GM23338 (cell line): ENCODE results near the gene PAPPA2. TPM values are rescaled to one million over a fixed set of nuclear protein-coding genes. Genes with fewer than 3 reads are reported as not detected.

Source experiments
- ATAC-seq: fragments of 200-7000 bp; cut with Tn5 transposase; 3 replicates; pipeline ENCODE4 v1.9.1; 2020
- DNase-seq: peaks from one replicate; pipeline ENCODE4 v3.0.0-alpha.2; 2015; ENCODE audit warnings: low spot score
- H2AFZ ChIP-seq: fragments of 200-600 bp; sonication (generic); 2 replicates; pipeline ENCODE4 v1.8.0; 2016; ENCODE audit warnings: antibody characterized with exemption, mild to moderate bottlenecking, moderate library complexity
- H3F3A ChIP-seq: fragments of 200-600 bp; sonication (generic); replicated peaks from 2 replicates; pipeline ENCODE4 v1.8.0; 2017; ENCODE audit warnings: antibody characterized with exemption, mixed run types, low read depth
- H3K27ac ChIP-seq: fragments of 200-600 bp; sonication (generic); 2 replicates; pipeline ENCODE4 v1.6.1; 2016; ENCODE audit warnings: low read depth
- H3K27me3 ChIP-seq: fragments of 200-600 bp; sonication (generic); 2 replicates; pipeline ENCODE4 v1.8.0; 2016; ENCODE audit warnings: mild to moderate bottlenecking, mixed run types, moderate library complexity; ENCODE audit not compliant: insufficient read depth
- H3K36me3 ChIP-seq: fragments of 200-600 bp; sonication (generic); 2 replicates; pipeline ENCODE4 v1.8.0; 2016; ENCODE audit warnings: mild to moderate bottlenecking; ENCODE audit not compliant: insufficient read depth
- H3K4me1 ChIP-seq: fragments of 200-600 bp; sonication (generic); 2 replicates; pipeline ENCODE4 v1.8.0; 2016; ENCODE audit warnings: mild to moderate bottlenecking, moderate library complexity; ENCODE audit not compliant: insufficient read depth
- H3K4me2 ChIP-seq: fragments of 200-600 bp; sonication (generic); 2 replicates; pipeline ENCODE4 v1.7.1; 2017; ENCODE audit warnings: mixed run types
- H3K4me3 ChIP-seq: fragments of 200-600 bp; sonication (generic); 2 replicates; pipeline ENCODE4 v1.6.1; 2016; ENCODE audit warnings: mixed run types
- H3K79me2 ChIP-seq: fragments of 200-600 bp; sonication (generic); replicated peaks from 2 replicates; pipeline ENCODE4 v1.8.0; 2017; ENCODE audit warnings: mild to moderate bottlenecking; ENCODE audit not compliant: insufficient read depth
- H3K9me2 ChIP-seq: fragments of 200-600 bp; sonication (generic); 2 replicates; pipeline ENCODE4 v1.8.0; 2017; ENCODE audit not compliant: insufficient read depth
- H4K20me1 ChIP-seq: fragments of 200-600 bp; sonication (generic); replicated peaks from 2 replicates; pipeline ENCODE4 v1.8.0; 2017; ENCODE audit warnings: mild to moderate bottlenecking; ENCODE audit not compliant: insufficient read depth
- H3K27ac Mint-ChIP-seq: 2 replicates; pipeline ENCODE4 v1.8.0; 2020; ENCODE audit warnings: inconsistent platforms, mild to moderate bottlenecking, moderate library complexity, mixed read lengths
- H3K27me3 Mint-ChIP-seq: 3 replicates; pipeline ENCODE4 v1.8.0; 2022; ENCODE audit warnings: low read depth, mild to moderate bottlenecking, moderate library complexity, mixed read lengths, inconsistent platforms; ENCODE audit not compliant: insufficient read depth, poor library complexity
- H3K36me3 Mint-ChIP-seq: 3 replicates; pipeline ENCODE4 v1.8.0; 2021; ENCODE audit warnings: low read depth, mild to moderate bottlenecking, inconsistent platforms, moderate library complexity, mixed read lengths
- H3K4me1 Mint-ChIP-seq: 3 replicates; pipeline ENCODE4 v1.8.0; 2020; ENCODE audit warnings: mild to moderate bottlenecking, inconsistent platforms, mixed read lengths
- H3K4me3 Mint-ChIP-seq: 3 replicates; pipeline ENCODE4 v1.8.0; 2021; ENCODE audit warnings: moderate library complexity, mild to moderate bottlenecking, inconsistent platforms, mixed read lengths
- H3K9me3 Mint-ChIP-seq: 3 replicates; pipeline ENCODE4 v1.8.0; 2020; ENCODE audit warnings: moderate library complexity, mild to moderate bottlenecking, inconsistent platforms, mixed read lengths
- CREB1 ChIP-seq: fragments of 250-450 bp; sonication (Bioruptor Pico); IDR thresholded peaks from 2 replicates; pipeline ENCODE4 v1.5.0; 2020; ENCODE audit warnings: low read depth, mild to moderate bottlenecking, moderate library complexity
- CTCF ChIP-seq, 2 experiments: fragments of 200-600 bp in 1 of 2; sonication (generic) in 1 of 2; conservative IDR thresholded peaks; 2 replicates each; pipeline versions ENCODE4 v1.5.1 to v1.6.1; 2016 to 2017; ENCODE audit warnings: antibody characterized with exemption in 2 of 2, low read depth in 2 of 2, mild to moderate bottlenecking in 2 of 2, moderate library complexity in 1 of 2
- EZH2 ChIP-seq: fragments of 200-600 bp; sonication (generic); IDR thresholded peaks from one replicate; pipeline ENCODE4 v1.8.0; 2017; ENCODE audit warnings: antibody characterized with exemption, mild to moderate bottlenecking, low read depth; ENCODE audit not compliant: unreplicated experiment
- JUNB ChIP-seq: IDR thresholded peaks from one replicate; pipeline ENCODE4 v1.6.1; 2016; ENCODE audit warnings: antibody characterized with exemption; ENCODE audit not compliant: unreplicated experiment
- NANOG ChIP-seq: IDR thresholded peaks from 2 replicates; pipeline ENCODE4 v1.6.1; 2016; ENCODE audit warnings: antibody characterized with exemption, borderline replicate concordance
- ZNF114 ChIP-seq: fragments of 250-450 bp; sonication (Bioruptor Pico); IDR thresholded peaks from 2 replicates; pipeline ENCODE4 v1.5.0; 2020; ENCODE audit warnings: mild to moderate bottlenecking, moderate library complexity
- ZNF331 ChIP-seq: fragments of 250-450 bp; sonication (Bioruptor Pico); IDR thresholded peaks from 2 replicates; pipeline ENCODE4 v1.5.0; 2020; ENCODE audit warnings: low read depth, mild to moderate bottlenecking, moderate library complexity
- polyA plus RNA-seq: library from polyadenylated mRNA; unstranded; fragments of >200 nt; fragmentation: Nextera tagmentation; extraction: Ambion mirVana; gene quantifications from 2 replicates; pipeline ENCODE4 v1.2.1, GENCODE V29; 2016
- total RNA-seq: library from RNA; depleted of rRNA; stranded (reverse); fragments of >200 nt; shearing (Covaris generic); gene quantifications from 2 replicates; pipeline ENCODE4 v1.2.3, GENCODE V29; 2014
- TF ChIP-seq, protein P1 (sequence below): IDR thresholded peaks from 2 replicates; pipeline ENCODE4 v1.6.1; 2016; ENCODE audit warnings: antibody characterized with exemption
- TF ChIP-seq, protein P2 (sequence below): IDR thresholded peaks from one replicate; pipeline ENCODE4 v1.6.1; 2018; ENCODE audit warnings: antibody characterized with exemption; ENCODE audit not compliant: unreplicated experiment

PAPPA2 gene
- total and polyA plus RNA-seq, 2 experiments from 2014 or later = 1.4 to 1.7 TPM

- Mint-ChIP-seq H3K4me3 (no peak overlapping the region), H3K4me1 (no peaks in the 10 kb centered on the region), H3K27ac (no peak overlapping the region), H3K9me3 (0 out of 3 replicates have a peak, but pooled peaks cover 4% of the 10 kb centered on the region), H3K36me3 (no peaks in the 10 kb centered on the region), H3K27me3 (peaks cover 2% of the 10 kb centered on the region)
- Histone ChIP-seq H2AFZ (no peak overlapping the region), H3K4me2 (no peak overlapping the region), H3F3A (no peaks in the 10 kb centered on the region), H3K36me3 (no peaks in the 10 kb centered on the region), H4K20me1 (no peaks in the 10 kb centered on the region), H3K9me2 (peaks cover 6% of the 10 kb centered on the region; the same call in 1 of the 2 replicates), H3K79me2 (no peaks in the 10 kb centered on the region), H3K4me3 (no peak overlapping the region), H3K27me3 (no peaks in the 10 kb centered on the region), H3K27ac (no peak overlapping the region), H3K4me1 (no peaks in the 10 kb centered on the region)
- ATAC-seq (no peak), DNase-seq (no peak)
- no peak for TF ChIP-seq ZNF331
- TF ChIP-seq JUNB = no peak
- TF ChIP-seq, protein P1, sequence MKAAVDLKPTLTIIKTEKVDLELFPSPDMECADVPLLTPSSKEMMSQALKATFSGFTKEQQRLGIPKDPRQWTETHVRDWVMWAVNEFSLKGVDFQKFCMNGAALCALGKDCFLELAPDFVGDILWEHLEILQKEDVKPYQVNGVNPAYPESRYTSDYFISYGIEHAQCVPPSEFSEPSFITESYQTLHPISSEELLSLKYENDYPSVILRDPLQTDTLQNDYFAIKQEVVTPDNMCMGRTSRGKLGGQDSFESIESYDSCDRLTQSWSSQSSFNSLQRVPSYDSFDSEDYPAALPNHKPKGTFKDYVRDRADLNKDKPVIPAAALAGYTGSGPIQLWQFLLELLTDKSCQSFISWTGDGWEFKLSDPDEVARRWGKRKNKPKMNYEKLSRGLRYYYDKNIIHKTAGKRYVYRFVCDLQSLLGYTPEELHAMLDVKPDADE = no peak
- TF ChIP-seq ZNF114 (CRISPR knock-in tag) = no peak
- TF ChIP-seq CTCF (conservative IDR thresholded peaks at IDR 0.05; ENCODE audit: low read depth in 2 of 2) = no peak
- TF ChIP-seq NANOG = no peak
- TF ChIP-seq, protein P2, sequence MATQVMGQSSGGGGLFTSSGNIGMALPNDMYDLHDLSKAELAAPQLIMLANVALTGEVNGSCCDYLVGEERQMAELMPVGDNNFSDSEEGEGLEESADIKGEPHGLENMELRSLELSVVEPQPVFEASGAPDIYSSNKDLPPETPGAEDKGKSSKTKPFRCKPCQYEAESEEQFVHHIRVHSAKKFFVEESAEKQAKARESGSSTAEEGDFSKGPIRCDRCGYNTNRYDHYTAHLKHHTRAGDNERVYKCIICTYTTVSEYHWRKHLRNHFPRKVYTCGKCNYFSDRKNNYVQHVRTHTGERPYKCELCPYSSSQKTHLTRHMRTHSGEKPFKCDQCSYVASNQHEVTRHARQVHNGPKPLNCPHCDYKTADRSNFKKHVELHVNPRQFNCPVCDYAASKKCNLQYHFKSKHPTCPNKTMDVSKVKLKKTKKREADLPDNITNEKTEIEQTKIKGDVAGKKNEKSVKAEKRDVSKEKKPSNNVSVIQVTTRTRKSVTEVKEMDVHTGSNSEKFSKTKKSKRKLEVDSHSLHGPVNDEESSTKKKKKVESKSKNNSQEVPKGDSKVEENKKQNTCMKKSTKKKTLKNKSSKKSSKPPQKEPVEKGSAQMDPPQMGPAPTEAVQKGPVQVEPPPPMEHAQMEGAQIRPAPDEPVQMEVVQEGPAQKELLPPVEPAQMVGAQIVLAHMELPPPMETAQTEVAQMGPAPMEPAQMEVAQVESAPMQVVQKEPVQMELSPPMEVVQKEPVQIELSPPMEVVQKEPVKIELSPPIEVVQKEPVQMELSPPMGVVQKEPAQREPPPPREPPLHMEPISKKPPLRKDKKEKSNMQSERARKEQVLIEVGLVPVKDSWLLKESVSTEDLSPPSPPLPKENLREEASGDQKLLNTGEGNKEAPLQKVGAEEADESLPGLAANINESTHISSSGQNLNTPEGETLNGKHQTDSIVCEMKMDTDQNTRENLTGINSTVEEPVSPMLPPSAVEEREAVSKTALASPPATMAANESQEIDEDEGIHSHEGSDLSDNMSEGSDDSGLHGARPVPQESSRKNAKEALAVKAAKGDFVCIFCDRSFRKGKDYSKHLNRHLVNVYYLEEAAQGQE = no peak
Observed at GRCh38 chr1:176736015-176736414, 273.0 kb downstream of the PAPPA2 start.

GRCh38 chr1:176741181-176741580, 278.2 kb downstream of the PAPPA2 start:
- no peak for ATAC-seq
- no peaks in the 10 kb centered on the region for H3K79me2 ChIP-seq
- Mint-ChIP-seq H3K36me3 (no peaks in the 10 kb centered on the region), H3K27me3 (no peaks in the 10 kb centered on the region), H3K9me3 (no peaks in the 10 kb centered on the region), H3K4me1 (no peaks in the 10 kb centered on the region), H3K4me3 (no peak overlapping the region), H3K27ac (no peak overlapping the region)
- no peak overlapping the region for H3K27ac ChIP-seq
- no peak overlapping the region for H3K4me2 ChIP-seq
- no peaks in the 10 kb centered on the region for H3F3A ChIP-seq
- no peaks in the 10 kb centered on the region for H3K36me3 ChIP-seq
- no peaks in the 10 kb centered on the region for H3K27me3 ChIP-seq
- no peak for DNase-seq
- no peaks in the 10 kb centered on the region for H3K4me1 ChIP-seq
- H3K9me2 ChIP-seq = peaks cover 6% of the 10 kb centered on the region; the same call in 1 of the 2 replicates
- H2AFZ ChIP-seq = no peak overlapping the region
- no peaks in the 10 kb centered on the region for H4K20me1 ChIP-seq
- H3K4me3 ChIP-seq = no peak overlapping the region
- TF ChIP-seq JUNB (no peak), CREB1 (CRISPR knock-in tag) (no peak), NANOG (no peak), EZH2 (no peak)
- TF ChIP-seq, protein P2 = no peak
